Measurements from ENCODE around the gene NRGN.

The NRGN gene

GRCh38 chr11:124740277-124740882 lies 638 bp downstream of the NRGN start:
- DNase-seq (ENCODE audit: low read depth, low spot score), result no peak

DNA sequence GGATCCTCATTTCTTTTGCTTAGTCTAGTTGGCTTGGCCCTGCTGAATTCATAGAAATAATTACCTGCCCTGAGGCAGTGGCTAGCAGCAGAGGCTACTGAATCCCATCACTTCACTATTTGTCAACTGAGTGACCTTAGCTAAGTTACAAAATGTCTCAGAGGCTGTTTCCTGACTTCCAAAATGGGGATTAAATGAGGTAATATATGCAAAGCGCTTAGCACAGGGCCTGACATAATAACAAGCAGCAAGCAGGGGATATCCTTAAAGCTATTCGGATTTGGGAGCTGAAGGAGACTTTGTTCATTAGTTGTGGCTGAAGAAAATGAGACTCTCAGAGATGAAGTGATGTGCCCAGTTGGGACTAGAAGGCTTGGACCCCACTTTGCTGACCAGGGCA lies 2.8 kb downstream of the NRGN start:
- no peak for DNase-seq (ENCODE audit: low read depth, low spot score)

GRCh38 chr11:124743050-124743449 lies 3.3 kb downstream of the NRGN start:
- DNase-seq (ENCODE audit: low read depth, low spot score), result no peak

- DNase-seq (ENCODE audit: low read depth, low spot score), result no peak
These were observed 5.6 kb downstream of the NRGN start for GRCh38 chr11:124745270-124745834.

GRCh38 chr11:124745835-124746620 lies 6.3 kb downstream of the NRGN start:
- DNase-seq (ENCODE audit: low read depth, low spot score), result no peak

DNA sequence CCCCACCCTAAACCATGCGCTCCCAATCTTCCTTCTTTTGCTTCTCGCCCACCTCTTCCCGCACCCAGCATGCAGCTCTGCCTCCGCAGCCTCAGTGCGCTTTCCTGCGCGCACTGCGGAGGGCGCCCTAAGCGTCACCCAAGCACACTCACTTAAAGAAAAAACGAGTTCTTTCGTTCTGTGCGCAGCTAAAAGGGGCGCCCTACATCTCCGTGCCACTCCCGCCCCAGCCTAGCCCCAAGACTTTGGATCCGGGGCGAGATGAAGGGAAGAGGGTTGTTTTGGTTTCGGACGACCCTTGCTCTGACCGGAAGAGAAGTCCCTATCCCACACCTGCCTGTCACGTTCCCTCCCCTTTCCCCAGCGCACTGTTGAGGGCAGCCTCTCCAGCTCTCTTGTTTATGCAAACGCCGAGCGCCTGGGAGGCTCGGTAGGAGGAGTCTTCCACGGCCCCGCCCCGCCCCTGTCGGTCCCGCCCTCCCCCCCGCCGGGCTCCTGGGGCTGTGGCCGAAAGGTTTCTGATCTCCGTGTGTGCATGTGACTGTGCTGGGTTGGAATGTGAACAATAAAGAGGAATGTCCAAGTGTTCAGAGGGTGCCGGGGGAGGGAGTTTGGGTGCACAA lies 7.0 kb downstream of the NRGN start:
- DNase-seq (ENCODE audit: low read depth, low spot score), result peak; percentile 33

DNA sequence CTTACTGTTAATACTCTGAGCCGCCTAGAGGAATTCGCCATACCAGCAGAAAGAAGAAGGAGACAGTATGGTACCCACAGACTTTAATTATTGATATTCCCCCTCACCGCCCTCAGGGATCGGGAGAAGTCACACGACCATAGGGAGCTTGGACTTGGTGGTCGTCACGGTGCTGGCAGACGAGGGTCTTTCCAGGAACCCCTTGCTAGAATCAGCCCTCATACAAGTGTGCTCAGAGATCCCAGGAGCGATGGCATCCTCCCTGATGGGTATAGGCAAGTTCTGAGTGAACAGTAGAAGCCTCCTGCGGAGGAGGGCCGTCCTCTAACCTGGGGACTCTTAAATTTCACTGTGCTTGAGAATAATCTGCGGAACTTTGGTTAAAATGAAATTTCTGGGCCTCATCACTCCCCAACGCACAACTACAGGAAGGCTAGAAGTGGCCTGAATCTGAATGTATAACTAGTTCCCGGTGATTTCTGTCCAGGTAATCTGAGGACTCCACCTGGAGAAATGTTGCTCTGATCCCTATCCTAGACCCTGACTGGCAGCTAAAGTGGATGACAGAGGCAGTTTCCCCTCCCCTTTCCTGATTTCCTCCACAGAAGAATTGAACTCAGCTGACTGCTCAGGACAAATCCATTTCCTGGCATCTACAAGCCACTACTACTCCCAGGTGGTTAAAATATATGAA lies 7.8 kb downstream of the NRGN start:
- no peak for DNase-seq (ENCODE audit: low read depth, low spot score)

- no peak for DNase-seq (ENCODE audit: low read depth, low spot score)
These were observed 8.3 kb downstream of the NRGN start for GRCh38 chr11:124748100-124748418.

- no peak for DNase-seq (ENCODE audit: low read depth, low spot score)
These were observed 9.0 kb downstream of the NRGN start for GRCh38 chr11:124748481-124749343.

DNA sequence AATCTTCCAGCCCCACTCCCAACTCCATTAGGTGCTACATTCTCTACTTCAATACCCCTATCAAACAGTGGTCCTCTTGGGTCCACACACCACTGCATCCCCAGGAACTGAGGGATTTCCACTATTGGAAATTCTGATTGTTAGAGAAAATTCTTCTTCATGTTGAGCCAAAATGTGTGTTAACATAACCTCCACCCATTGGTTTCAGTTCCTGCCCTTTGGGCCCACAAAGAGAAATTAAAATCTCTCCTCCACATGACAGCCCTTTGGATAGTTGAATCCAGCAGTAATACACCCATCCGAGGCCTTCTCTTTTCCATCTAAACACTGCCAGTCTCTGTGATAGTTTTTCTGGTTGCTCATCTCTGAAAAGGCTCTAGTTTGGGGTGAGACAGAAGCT lies 10.2 kb downstream of the NRGN start:
- DNase-seq (ENCODE audit: low read depth, low spot score), result no peak

GRCh38 chr11:124751391-124751740 lies 11.6 kb downstream of the NRGN start:
- DNase-seq (ENCODE audit: low read depth, low spot score), result no peak

DNA sequence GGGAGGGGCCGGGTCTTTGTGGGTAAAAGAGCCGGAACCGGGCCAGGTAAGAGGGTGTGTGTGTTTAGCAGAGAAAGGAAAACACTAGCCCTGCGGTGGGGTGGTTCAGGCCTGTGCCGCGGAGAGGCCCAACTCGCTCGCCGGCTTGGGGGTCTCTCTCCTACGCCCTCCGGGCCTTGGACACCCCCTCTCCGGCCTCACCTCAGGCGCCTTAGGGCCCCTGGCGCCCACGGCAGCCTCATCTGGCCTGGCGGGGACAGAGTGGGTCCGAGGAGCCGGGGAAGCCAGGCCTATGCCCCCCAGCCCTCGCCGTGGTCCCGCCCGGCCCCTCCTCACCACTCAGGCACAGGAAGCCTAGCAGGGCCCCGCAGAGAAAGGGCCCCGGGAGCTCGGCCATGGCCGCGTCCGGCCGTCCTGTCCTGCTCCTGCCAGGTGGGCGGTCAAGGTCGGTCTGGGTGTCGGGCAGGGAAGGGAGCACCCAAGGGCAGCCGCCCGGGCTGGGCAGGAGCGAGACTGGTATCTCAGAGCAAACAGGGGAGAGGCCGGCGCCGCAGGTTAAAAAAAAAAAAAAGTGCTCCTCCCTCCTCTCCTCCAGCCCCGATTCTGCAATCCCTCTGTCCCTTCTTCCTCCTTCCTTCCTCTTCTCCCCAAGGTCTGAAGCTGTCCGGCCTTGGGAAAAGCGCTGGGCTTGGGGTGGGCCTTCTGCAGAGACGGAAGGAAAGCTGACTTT lies 12.2 kb downstream of the NRGN start, which contains the start of gene VSIG2:
TSS of gene VSIG2 (minus strand) at position 515 of the 730 bp plus-strand sequence. CDS start at position 397, 118 bp downstream.
- no peak for DNase-seq (ENCODE audit: low read depth, low spot score)

- DNase-seq (ENCODE audit: low read depth, low spot score), result no peak
These were observed 12.8 kb downstream of the NRGN start for GRCh38 chr11:124752471-124753102.

- no peak for DNase-seq (ENCODE audit: low read depth, low spot score)
These were observed 13.5 kb downstream of the NRGN start for GRCh38 chr11:124753205-124753604.

GRCh38 chr11:124753624-124754023 lies 13.9 kb downstream of the NRGN start:
- DNase-seq (ENCODE audit: low read depth, low spot score), result no peak

DNA sequence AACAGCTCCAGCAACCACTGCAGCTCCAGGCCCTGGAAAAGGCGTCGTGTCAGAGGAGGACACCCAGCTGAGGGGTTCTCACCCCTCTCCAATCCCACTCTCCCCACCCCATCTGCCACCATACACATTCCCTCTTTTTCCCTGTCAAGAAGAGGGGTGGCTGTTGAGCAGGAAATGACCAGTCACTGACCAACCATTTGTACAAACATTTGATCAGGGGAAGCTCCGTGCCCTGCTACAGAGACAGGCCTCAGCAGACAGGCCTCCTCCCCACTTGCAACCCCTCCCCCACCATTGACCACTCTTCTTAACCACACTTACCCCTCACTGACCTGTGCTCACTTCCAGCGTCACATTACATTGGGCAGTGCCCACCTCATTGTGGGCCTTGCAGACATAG lies 14.6 kb downstream of the NRGN start:
- no peak for DNase-seq (ENCODE audit: low read depth, low spot score)

DNA sequence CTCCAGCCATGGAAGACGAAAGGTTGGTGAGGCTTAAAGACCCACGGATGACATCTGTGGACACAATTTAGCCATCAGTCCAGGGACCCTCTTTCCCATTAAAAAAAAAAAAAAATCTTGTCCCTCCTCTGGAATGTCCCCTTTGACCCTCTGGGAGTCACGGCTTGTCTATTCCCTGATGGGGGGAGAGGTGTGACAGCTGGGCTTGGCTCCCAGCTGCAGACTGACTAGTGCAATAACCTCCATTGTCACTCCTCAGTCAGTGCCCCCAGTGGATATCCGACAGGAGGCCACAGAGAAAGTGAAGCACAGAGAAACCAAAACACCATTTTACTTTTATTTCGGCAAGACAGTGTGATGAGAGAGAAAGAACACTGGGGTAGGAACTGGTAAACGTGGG lies 15.0 kb downstream of the NRGN start:
- no peak for DNase-seq (ENCODE audit: low read depth, low spot score)

DNA sequence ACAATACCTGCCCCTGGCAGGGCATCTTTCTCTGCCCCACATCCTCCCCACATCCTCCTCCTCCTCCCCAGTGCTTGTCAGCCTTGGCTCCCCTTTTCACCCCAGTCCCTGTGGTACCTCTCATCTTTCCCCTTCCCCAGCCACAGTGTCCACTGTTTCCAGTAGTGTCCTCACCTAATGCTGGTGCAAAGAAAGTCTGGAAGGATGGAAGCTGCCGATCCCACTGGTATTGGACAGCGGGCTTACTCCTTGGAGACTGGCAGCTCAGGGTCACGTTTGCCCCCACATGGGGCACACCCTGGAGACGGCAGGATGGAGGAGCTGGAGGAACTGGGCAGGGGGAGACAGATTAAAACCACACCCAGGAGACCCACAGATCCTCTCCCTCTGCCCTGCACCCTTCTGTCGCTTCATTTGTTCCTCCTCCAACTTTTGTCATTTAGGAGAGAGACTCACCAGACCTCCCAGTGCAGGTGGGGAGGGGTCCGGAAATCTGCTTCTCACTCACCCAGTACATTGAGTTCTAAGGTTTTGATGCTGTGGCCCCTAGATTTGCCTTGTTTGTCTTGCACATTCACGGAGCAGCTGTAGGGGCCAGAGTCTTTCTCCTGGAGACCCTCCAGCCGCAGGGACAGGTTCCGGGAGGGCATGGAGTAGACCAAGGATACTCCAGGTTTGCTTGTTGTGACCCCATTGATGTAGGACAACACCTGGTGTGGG lies 16.5 kb downstream of the NRGN start:
- no peak for DNase-seq (ENCODE audit: low read depth, low spot score)

DNA sequence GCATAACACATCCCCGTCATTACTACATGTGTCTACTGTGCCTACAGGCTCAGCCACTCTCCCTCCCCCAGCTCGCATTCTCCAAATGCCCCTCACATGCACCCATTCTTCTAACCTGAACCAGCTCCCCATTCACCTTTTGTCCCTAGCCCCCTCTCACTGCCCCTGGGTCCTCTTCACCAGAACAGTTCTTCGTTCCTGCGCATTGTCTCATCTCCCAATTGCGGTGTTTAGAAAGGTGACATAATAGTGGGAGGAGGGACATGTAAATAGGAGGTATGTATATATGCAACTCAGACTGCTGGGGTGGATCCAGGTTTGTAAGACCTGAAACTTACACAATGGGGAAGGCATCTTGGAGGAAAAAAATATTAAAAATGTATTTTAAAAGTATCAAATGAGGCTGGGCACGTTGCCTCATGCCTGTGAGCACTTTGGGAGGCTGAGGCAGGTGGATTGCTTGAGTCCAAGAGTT lies 17.0 kb downstream of the NRGN start:
- no peak for DNase-seq (ENCODE audit: low read depth, low spot score)

Measured in smooth muscle cell of the brain vasculature (primary cell).